ENCODE results near the gene EPS8L1.

The EPS8L1 gene

GRCh38 chr19:55044286-55044685, 31.4 kb upstream of the EPS8L1 start:
- DNase-seq (ENCODE audit: low read depth) = no peak
- H3K4me3 ChIP-seq (ENCODE audit: low read length) = no peak overlapping the region
- TF ChIP-seq CTCF (conservative IDR thresholded peaks at IDR 0.05; ENCODE audit: low read length) = no peak

GRCh38 chr19:55044771-55045716, 30.6 kb upstream of the EPS8L1 start:
- DNase-seq (ENCODE audit: low read depth) = no peak

GRCh38 chr19:55046975-55047622, 28.6 kb upstream of the EPS8L1 start:
- H3K4me3 ChIP-seq (ENCODE audit: low read length) = no peak overlapping the region
- no peak for TF ChIP-seq CTCF (conservative IDR thresholded peaks at IDR 0.05; ENCODE audit: low read length)
- DNase-seq (ENCODE audit: low read depth) = no peak

More at GRCh38 chr19:55044771-55045716, 30.6 kb upstream of the EPS8L1 start:
- no peak overlapping the region for H3K4me3 ChIP-seq (ENCODE audit: low read length)
- TF ChIP-seq CTCF (conservative IDR thresholded peaks at IDR 0.05; ENCODE audit: low read length) = no peak

GRCh38 chr19:55047951-55048350, 27.7 kb upstream of the EPS8L1 start:
- DNase-seq (ENCODE audit: low read depth) = no peak
- TF ChIP-seq CTCF (conservative IDR thresholded peaks at IDR 0.05; ENCODE audit: low read length) = no peak

GRCh38 chr19:55048446-55048845, 27.2 kb upstream of the EPS8L1 start:
- no peak for TF ChIP-seq CTCF (conservative IDR thresholded peaks at IDR 0.05; ENCODE audit: low read length)
- no peak for DNase-seq (ENCODE audit: low read depth)
- no peak overlapping the region for H3K4me3 ChIP-seq (ENCODE audit: low read length)

More at GRCh38 chr19:55047951-55048350, 27.7 kb upstream of the EPS8L1 start:
- H3K4me3 ChIP-seq (ENCODE audit: low read length) = no peak overlapping the region

GRCh38 chr19:55050749-55051532, 24.7 kb upstream of the EPS8L1 start:
- TF ChIP-seq CTCF (conservative IDR thresholded peaks at IDR 0.05; ENCODE audit: low read length) = no peak
- no peak overlapping the region for H3K4me3 ChIP-seq (ENCODE audit: low read length)
- DNase-seq (ENCODE audit: low read depth) = no peak

Measured in AG10803 (cell line).